HG02678 (cell line): Measurements from ENCODE around the gene FOXP1.

Experiments
- ATAC-seq: cut with Tn5 transposase; IDR thresholded peaks from one replicate; pipeline ENCODE4 v1.9.1; 2021; ENCODE audit warnings: mild to moderate bottlenecking, moderate library complexity; ENCODE audit not compliant: unreplicated experiment

Gene FOXP1

GRCh38 chr3:71202848-71203533, 380.5 kb downstream of the FOXP1 start:
- no peak for ATAC-seq

- ATAC-seq, result no peak
Measured at GRCh38 chr3:71201939-71202338, 381.6 kb downstream of the FOXP1 start.

- ATAC-seq, result no peak
Measured at GRCh38 chr3:71197841-71198565, 385.5 kb downstream of the FOXP1 start.

DNA sequence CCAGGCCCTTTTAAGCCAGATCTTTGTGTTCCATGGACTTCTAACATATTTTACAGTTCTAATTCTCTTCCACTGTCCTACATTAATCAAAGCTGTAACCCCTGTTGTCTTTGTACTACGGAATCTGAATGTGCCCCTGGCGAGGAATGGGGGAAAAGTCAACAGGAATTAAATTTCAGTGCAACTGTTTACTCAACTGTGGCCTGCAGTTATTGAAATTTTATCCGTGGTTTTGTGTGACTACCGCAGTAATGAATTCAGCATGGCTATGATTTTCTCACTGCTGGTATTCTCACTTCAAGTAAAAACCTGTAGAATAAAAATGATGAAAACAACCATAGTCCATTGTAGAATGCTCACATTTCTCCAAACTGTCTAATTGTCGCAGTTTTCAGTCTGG, 388.0 kb downstream of the FOXP1 start:
- no peak for ATAC-seq

DNA sequence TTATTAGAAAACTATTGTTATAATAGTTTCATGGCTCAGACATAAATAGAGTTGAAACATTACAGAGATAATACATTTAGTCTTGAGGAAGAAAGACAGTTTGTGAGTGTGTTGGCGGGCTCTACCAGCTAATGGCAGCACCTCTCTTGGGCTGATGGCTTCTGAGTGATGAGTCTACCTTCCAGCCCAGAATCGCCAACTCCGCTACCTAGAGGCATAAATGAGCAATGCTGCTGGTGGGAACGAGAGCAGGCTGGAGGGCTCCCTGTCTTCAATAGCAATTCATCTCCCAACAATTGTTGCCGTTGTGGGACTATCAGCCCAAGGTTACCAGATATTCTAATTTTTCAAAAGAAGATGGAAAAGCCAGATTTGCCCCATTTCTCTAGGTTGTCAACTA, 388.7 kb downstream of the FOXP1 start:
- no peak for ATAC-seq

- ATAC-seq, result no peak
Measured at GRCh38 chr3:71191031-71191482, 392.5 kb downstream of the FOXP1 start.

GRCh38 chr3:71189480-71189879, 394.0 kb downstream of the FOXP1 start:
- no peak for ATAC-seq

DNA sequence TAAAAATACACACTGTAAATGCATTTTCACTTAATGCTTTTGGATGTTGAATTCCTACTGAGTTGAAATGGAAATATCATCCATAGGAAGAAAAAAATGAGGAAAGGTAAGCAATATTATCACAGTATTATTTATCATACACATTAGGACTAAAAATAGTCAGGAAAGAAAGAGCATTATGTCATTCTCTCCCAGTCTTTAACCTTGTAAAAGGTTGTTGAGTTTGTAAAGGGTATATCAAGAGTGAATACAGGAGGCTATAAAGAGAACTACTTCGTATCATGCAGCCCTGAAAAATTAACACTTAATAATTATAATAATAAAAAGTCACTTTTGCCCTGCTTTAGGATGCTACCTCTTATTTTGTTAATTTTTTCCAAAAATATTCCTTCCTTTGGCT, 395.8 kb downstream of the FOXP1 start:
- ATAC-seq, result no peak

- ATAC-seq, result no peak
Measured at GRCh38 chr3:71186801-71187200, 396.7 kb downstream of the FOXP1 start.

GRCh38 chr3:71185733-71186455, 397.6 kb downstream of the FOXP1 start:
- ATAC-seq, result no peak

DNA sequence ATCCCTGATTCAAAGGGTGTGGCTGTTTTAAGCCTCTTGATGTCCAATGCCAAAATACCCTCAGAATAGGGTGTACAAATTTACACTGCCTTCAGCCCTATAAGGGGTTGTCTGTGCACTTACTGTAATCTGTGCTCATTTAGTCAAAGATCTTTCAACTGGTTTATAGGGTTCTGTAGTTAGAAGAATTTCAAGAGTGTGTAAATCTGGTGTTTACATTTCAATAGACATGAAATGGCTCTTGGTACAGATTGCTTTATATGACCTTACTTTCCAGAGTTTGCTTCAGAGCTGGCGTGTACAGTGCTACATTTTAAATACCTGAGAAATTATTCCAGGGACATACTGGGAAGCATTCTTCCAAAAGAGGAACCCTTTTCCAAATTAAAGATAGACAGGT, 399.3 kb downstream of the FOXP1 start:
- ATAC-seq, result no peak

- ATAC-seq, result no peak
Measured at GRCh38 chr3:71183549-71183948, 400.0 kb downstream of the FOXP1 start.

- no peak for ATAC-seq
Measured at GRCh38 chr3:71180524-71180923, 403.0 kb downstream of the FOXP1 start.

GRCh38 chr3:71177375-71177774, 406.2 kb downstream of the FOXP1 start:
- no peak for ATAC-seq

DNA sequence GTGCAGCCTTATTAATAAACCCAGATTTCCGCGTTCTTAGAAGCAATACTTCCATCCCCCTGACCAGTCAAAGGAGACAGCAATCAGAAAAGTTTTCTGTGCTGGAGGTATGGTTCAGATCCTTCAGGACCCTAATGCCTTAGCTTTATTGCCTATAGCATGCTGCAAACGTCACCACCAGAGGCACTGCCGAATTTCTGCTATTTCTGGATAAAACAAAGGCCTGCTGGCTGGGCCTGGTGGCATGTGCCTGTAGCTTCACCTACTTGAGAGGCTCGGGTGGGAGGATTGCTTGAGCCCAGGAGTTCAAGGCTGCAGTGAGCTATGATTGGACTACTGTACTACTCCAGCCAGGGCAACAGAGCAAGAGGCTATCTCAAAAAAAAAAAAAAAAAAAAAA, 407.2 kb downstream of the FOXP1 start:
- no peak for ATAC-seq

DNA sequence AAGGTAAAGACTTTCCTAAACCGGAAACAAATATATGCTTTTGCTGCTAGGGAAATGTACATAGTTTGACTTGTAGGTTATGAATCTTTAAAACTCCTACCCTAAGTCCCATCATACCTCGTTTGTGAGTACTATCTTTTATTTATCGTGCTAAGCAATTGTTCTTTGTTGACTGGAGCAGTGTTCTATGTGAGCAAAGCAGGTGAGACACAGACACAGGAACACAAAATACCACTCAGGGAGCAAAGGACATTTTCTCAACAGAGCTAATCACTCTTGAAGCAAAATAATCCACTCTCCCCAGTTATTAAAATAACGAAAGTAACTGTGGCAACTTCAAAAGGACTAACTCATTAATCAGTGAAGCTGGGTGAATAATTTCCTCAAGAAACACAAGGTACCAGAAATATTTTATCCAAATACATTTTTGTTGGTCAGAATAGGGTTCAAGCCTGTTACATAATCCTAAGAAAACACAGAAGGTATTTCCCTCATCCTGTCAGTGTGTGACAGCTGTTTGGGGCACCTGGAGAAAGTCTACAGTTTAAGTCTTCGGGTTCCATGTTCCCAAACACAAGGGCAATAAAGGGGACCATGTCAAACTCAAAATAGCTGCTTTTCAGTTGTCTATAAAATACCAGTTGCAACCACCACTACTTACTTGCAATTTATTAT, 407.7 kb downstream of the FOXP1 start:
- no peak for ATAC-seq

DNA sequence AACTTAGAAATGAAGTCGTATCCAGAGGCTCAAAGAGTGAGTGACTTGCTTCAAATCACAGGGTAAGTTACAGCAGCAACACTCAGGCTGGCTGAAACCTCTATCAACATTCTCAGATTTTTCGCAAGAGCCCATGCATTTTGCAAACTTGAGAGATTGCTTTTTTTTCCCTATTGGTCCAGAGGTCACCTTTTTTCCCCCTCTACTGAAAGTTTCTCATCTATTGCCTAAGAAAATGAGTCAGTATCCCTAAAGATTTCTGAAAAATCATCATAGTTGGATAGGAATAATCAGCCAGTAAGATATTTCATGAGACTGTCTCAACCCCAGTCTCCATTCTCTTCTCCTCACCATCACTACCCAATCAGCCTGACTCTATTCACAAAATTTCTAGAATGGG, 410.6 kb downstream of the FOXP1 start:
- ATAC-seq, result no peak

GRCh38 chr3:71172189-71172588, 411.3 kb downstream of the FOXP1 start:
- ATAC-seq, result no peak

DNA sequence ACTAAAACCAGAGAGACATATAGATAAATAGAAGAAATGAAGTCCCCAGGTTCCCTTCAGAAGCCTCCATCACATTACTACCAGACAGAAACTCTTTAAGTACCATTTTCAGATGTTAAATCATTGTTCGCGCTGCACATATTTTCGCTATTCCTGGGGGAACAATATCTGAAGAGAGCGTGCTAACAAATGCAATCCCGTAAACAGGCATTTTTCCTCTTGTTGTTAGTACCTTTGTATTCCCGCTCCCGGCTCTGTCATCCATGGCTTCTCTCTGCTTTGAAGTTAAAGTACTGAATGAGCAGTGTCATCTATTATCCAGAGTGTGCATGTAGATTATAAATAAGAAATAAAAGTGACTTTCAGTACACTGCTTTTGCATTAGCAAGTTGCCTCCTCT, 412.3 kb downstream of the FOXP1 start:
- no peak for ATAC-seq

DNA sequence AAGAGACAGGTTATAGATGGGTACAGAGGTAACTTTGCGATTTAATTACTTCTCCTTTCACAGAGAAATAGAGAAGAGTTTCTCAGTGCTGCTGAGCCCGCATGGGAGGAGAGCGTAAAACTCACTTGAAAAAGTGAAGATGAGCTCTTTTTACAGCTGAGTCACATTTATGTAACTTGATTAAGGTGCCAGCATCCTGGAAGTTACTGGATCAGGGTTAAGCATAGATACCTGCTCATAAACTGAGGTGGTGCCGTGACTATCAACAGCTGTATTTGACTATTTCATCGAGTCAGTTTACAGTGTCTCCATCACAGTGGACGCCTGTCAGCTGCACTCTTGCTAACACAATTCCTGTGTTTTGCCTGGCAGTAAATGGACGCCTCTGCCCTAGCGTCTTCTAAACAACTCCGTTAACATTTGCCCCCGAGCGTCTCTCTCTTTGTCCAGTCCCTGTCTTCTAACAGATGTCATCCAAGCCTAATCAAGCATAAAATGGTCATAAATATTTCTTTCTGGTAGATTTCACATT, 414.6 kb downstream of the FOXP1 start:
- no peak for ATAC-seq

- ATAC-seq, result no peak
Measured at GRCh38 chr3:71168121-71168721, 415.3 kb downstream of the FOXP1 start.
